Endothelial cell of umbilical vein (primary cell): ENCODE measurements around the gene KYNU. TPM values are rescaled to one million over a fixed set of nuclear protein-coding genes. Genes with fewer than 3 reads are reported as not detected.

Experiments
- BruUV-seq: library from RNA; stranded (reverse); fragments of 400-500 nt; replicated peaks from 2 replicates; lab custom pipeline; 2021; lab: Mats Ljungman, UMichigan
- CTCF ChIA-PET: fragments of 300-600, 350-600 bp; sonication (Branson Sonifier 250); formaldehyde crosslinking; loops from one replicate; lab custom pipeline; 2021; ENCODE audit warnings: antibody characterized with exemption, inconsistent platforms; lab: Charles Lee
- POLR2A ChIA-PET: fragments of 300-600, 350-600 bp; sonication (Branson Sonifier 250); formaldehyde crosslinking; loops from one replicate; lab custom pipeline; 2021; ENCODE audit warnings: antibody characterized with exemption, inconsistent platforms; lab: Charles Lee
- DNase-seq: peaks from one replicate; pipeline ENCODE4 v3.0.0-alpha.2; 2011; ENCODE audit warnings: low read depth, low spot score
- FAIRE-seq: peaks from 2 replicates; lab custom pipeline; 2011; peaks lifted over from hg19 to GRCh38; lab: Jason Lieb, UNC
- H2AFZ ChIP-seq: 2 replicates; pipeline ENCODE4 v1.6.0; 2012; ENCODE audit warnings: low read depth, low read length, control low read depth, inconsistent platforms
- H3K27ac ChIP-seq: 2 replicates; pipeline ENCODE4 v1.5.1; 2011; ENCODE audit warnings: low read depth, mild to moderate bottlenecking, control low read depth, low read length, moderate library complexity; ENCODE audit not compliant: insufficient read depth
- H3K27me3 ChIP-seq, 2 experiments: 2 replicates each; pipeline versions ENCODE4 v1.6.0 to v1.6.1; 2011; ENCODE audit warnings: low read length in 2 of 2, mixed read lengths in 1 of 2; ENCODE audit not compliant: control insufficient read depth in 2 of 2, insufficient read depth in 2 of 2
- H3K36me3 ChIP-seq, 2 experiments: 2 replicates in 1 of 2; 3 replicates in 1 of 2; pipeline ENCODE4 v1.5.1; 2011; ENCODE audit warnings: low read length in 2 of 2, mild to moderate bottlenecking in 1 of 2, moderate library complexity in 1 of 2; ENCODE audit not compliant: control insufficient read depth in 2 of 2, insufficient read depth in 2 of 2; ENCODE audit errors: extremely low read depth in 1 of 2
- H3K4me1 ChIP-seq: 3 replicates; pipeline ENCODE4 v1.5.1; 2011; ENCODE audit warnings: mild to moderate bottlenecking, low read length; ENCODE audit not compliant: control insufficient read depth, insufficient read depth; ENCODE audit errors: extremely low read depth
- H3K4me2 ChIP-seq: 2 replicates; pipeline ENCODE4 v1.6.1; 2011; ENCODE audit warnings: low read length, control low read depth, mixed read lengths; ENCODE audit not compliant: insufficient read depth
- H3K4me3 ChIP-seq, 3 experiments: fragments of 200-600 bp in 1 of 3; sonication (generic), shearing (Covaris generic) in 1 of 3; replicated peaks in 1 of 3; 2 replicates each; pipeline ENCODE4 v1.5.1; 2011 to 2016; ENCODE audit warnings: control low read depth in 3 of 3, low read length in 3 of 3, mild to moderate bottlenecking in 2 of 3, inconsistent platforms in 1 of 3, low read depth in 1 of 3, moderate library complexity in 1 of 3; ENCODE audit not compliant: insufficient read depth in 1 of 3
- H3K79me2 ChIP-seq: 2 replicates; pipeline ENCODE4 v1.6.0; 2012; ENCODE audit warnings: low read length, inconsistent platforms; ENCODE audit not compliant: control insufficient read depth, insufficient read depth
- H3K9ac ChIP-seq: replicated peaks from 2 replicates; pipeline ENCODE3; 2011; ENCODE audit warnings: low read length, control low read depth; ENCODE audit not compliant: insufficient read depth; ENCODE audit errors: extremely low read depth
- H3K9me1 ChIP-seq: replicated peaks from 3 replicates; pipeline ENCODE4 v1.6.0; 2011; ENCODE audit warnings: mild to moderate bottlenecking, low read length; ENCODE audit not compliant: control insufficient read depth, insufficient read depth; ENCODE audit errors: extremely low read depth
- H3K9me3 ChIP-seq: replicated peaks from 2 replicates; pipeline ENCODE4 v1.5.1; 2012; ENCODE audit warnings: low read length, inconsistent platforms; ENCODE audit not compliant: control insufficient read depth, insufficient read depth
- H4K20me1 ChIP-seq: replicated peaks from 2 replicates; pipeline ENCODE3; 2011; ENCODE audit warnings: mild to moderate bottlenecking, low read length; ENCODE audit not compliant: control insufficient read depth, insufficient read depth; ENCODE audit errors: extremely low read depth
- EZH2 ChIP-seq: IDR thresholded peaks from 2 replicates; pipeline ENCODE4 v1.6.1; 2012; ENCODE audit warnings: borderline replicate concordance, low read depth, mild to moderate bottlenecking, moderate library complexity, low read length, inconsistent platforms; ENCODE audit not compliant: severe bottlenecking
- FOS ChIP-seq: IDR thresholded peaks from 2 replicates; pipeline ENCODE4 v1.6.1; 2011; ENCODE audit warnings: mild to moderate bottlenecking, low read length, moderate library complexity, borderline replicate concordance; ENCODE audit not compliant: insufficient read depth
- GATA2 ChIP-seq: IDR thresholded peaks from 2 replicates; pipeline ENCODE4 v1.7.0; 2011; ENCODE audit warnings: low read depth, mild to moderate bottlenecking, moderate library complexity, mixed read lengths, low read length; ENCODE audit not compliant: insufficient read length, insufficient read depth
- JUN ChIP-seq: IDR thresholded peaks from 2 replicates; pipeline ENCODE4 v1.6.1; 2011; ENCODE audit warnings: borderline replicate concordance, low read depth; ENCODE audit not compliant: insufficient read length, insufficient read depth
- MYC ChIP-seq: IDR thresholded peaks from one replicate; pipeline ENCODE4 v1.6.1; 2011; ENCODE audit warnings: mild to moderate bottlenecking, low read depth, low read length
- POLR2A ChIP-seq: IDR thresholded peaks from 2 replicates; pipeline ENCODE4 v1.6.1; 2012; ENCODE audit warnings: low read depth, mild to moderate bottlenecking, control low read depth, low read length
- POLR2AphosphoS5 ChIP-seq: IDR thresholded peaks from 2 replicates; pipeline ENCODE4 v1.6.1; 2012; ENCODE audit warnings: low read depth, mild to moderate bottlenecking, control low read depth, low read length, moderate library complexity; ENCODE audit not compliant: insufficient read depth
- dilution Hi-C: fragments of 300-500 bp; cut with MboI; formaldehyde crosslinking; loops from one replicate; pipeline ENCODE4 v1.15.0; 2019; ENCODE audit warnings: low sequenced_read_pairs; ENCODE audit not compliant: extremely low pct_ligation_motif_present
- intact Hi-C: fragments of 100-400 bp; cut with micrococcal nuclease; formaldehyde crosslinking; loops from one replicate; pipeline ENCODE4 v1.10.0; 2022
- polyA plus RNA-seq, 4 experiments: library from polyadenylated mRNA; depleted of rRNA in 3 of 4; stranded (reverse) in 3 of 4; unstranded in 1 of 4; fragments of >200 nt; gene quantifications; 2 replicates each; pipeline versions ENCODE4 v1.2.1 to v1.2.3, GENCODE V29; 2011 to 2012; ENCODE audit warnings: missing spikeins in 1 of 4
- total RNA-seq: library from RNA; stranded (reverse); gene quantifications from 2 replicates; pipeline ENCODE4 v1.2.3, GENCODE V29; 2021
- TF ChIP-seq, protein P1 (sequence below): IDR thresholded peaks from 2 replicates; pipeline ENCODE4 v1.6.1; 2011; ENCODE audit not compliant: insufficient read depth, insufficient read length
- TF ChIP-seq, protein P2 (sequence below), 2 donors: IDR thresholded peaks; 1 replicate in 1 of 2; 2 replicates in 1 of 2; pipeline ENCODE4 v1.5.1; 2011; ENCODE audit warnings: low read length in 2 of 2, mild to moderate bottlenecking in 2 of 2, moderate library complexity in 2 of 2, control low read depth in 1 of 2, inconsistent platforms in 1 of 2, low read depth in 1 of 2; ENCODE audit not compliant: insufficient read depth in 1 of 2; ENCODE audit errors: extremely low read depth in 1 of 2

Gene KYNU
- total and polyA plus RNA-seq, 2 donors (not counting 3 experiments of a cell fraction or from before 2014, with no cell fraction given): 0.04 TPM; not detected in 1

DNA sequence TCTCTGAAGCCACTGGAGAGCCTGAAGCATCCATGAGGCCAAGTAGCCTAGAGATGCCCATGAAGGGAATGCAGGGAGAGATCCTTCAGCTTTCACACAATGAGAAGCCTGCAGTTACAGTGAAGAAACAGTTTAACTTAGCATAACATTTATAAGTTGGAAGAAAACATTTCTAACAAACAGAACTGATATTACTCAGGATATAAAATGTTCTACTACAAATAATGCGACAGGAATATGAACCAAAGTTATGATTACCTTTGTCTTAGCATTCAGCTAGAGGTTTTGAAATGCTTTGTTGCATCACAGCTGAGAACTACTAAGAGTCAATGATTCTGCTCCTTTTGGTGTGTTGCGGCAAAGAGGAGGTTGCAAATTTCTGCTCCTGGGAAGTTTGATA lies 6.9 kb upstream of the KYNU start:
- no peaks in the 10 kb centered on the region for H3K27me3 ChIP-seq
- TF ChIP-seq JUN (no peak), GATA2 (no peak), FOS (no peak), POLR2A (no peak), EZH2 (no peak), MYC (no peak), POLR2AphosphoS5 (no peak)
- TF ChIP-seq, protein P1, sequence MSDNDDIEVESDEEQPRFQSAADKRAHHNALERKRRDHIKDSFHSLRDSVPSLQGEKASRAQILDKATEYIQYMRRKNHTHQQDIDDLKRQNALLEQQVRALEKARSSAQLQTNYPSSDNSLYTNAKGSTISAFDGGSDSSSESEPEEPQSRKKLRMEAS: no peak
- TF ChIP-seq, protein P2, sequence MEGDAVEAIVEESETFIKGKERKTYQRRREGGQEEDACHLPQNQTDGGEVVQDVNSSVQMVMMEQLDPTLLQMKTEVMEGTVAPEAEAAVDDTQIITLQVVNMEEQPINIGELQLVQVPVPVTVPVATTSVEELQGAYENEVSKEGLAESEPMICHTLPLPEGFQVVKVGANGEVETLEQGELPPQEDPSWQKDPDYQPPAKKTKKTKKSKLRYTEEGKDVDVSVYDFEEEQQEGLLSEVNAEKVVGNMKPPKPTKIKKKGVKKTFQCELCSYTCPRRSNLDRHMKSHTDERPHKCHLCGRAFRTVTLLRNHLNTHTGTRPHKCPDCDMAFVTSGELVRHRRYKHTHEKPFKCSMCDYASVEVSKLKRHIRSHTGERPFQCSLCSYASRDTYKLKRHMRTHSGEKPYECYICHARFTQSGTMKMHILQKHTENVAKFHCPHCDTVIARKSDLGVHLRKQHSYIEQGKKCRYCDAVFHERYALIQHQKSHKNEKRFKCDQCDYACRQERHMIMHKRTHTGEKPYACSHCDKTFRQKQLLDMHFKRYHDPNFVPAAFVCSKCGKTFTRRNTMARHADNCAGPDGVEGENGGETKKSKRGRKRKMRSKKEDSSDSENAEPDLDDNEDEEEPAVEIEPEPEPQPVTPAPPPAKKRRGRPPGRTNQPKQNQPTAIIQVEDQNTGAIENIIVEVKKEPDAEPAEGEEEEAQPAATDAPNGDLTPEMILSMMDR (IDR thresholded peaks at IDR 0.05; ENCODE audit: extremely low read depth in 1 of 2, insufficient read depth in 1 of 2, low read depth in 1 of 2, low read length in 2 of 2): no peak
- H3K4me3 ChIP-seq: no peak overlapping the region
- H3K9me1 ChIP-seq: no peaks in the 10 kb centered on the region
- no peak overlapping the region for H2AFZ ChIP-seq
- ChIA-PET CTCF (no interaction called here), POLR2A (no interaction called here)
- H3K9ac ChIP-seq: no peak overlapping the region
- FAIRE-seq: no peak
- H3K79me2 ChIP-seq: no peaks in the 10 kb centered on the region
- intact Hi-C loops: no loop called here
- no peaks in the 10 kb centered on the region for H4K20me1 ChIP-seq
- H3K4me2 ChIP-seq: no peak overlapping the region
- no peak for DNase-seq
- H3K27ac ChIP-seq: no peak overlapping the region
- dilution Hi-C loops: no loop called here
- H3K36me3 ChIP-seq: no peaks in the 10 kb centered on the region
- no peaks in the 10 kb centered on the region for H3K9me3 ChIP-seq
- H3K4me1 ChIP-seq: peaks cover 31% of the 10 kb centered on the region
- no TSS peak for BruUV-seq
